ENCODE results near the gene SFT2D1.

SFT2D1 gene

GRCh38 chr6:166274739-166275370 lies 67.5 kb downstream of the SFT2D1 start:
- FAIRE-seq (peak; percentile 9), DNase-seq (ENCODE audit: insufficient read length, low spot score) (no peak)
- TF ChIP-seq POLR2AphosphoS5 (IDR thresholded peaks at IDR 0.05; ENCODE audit: low read depth, low read length), result no peak
- TF ChIP-seq POLR2A (IDR thresholded peaks at IDR 0.05; ENCODE audit: low read depth, low read length), result no peak
- TF ChIP-seq PAX5 (IDR thresholded peaks at IDR 0.05; ENCODE audit: insufficient read depth, low read length, severe bottlenecking), result no peak
- TF ChIP-seq POU2F2 (IDR thresholded peaks at IDR 0.05; ENCODE audit: low read depth, low read length), result no peak
- TF ChIP-seq SPI1 (IDR thresholded peaks at IDR 0.05; ENCODE audit: low read depth, low read length), result no peak
- TF ChIP-seq TAF1 (IDR thresholded peaks at IDR 0.05; ENCODE audit: low read depth, low read length), result no peak

GRCh38 chr6:166274163-166274562 lies 68.2 kb downstream of the SFT2D1 start:
- peak; percentile 82 for FAIRE-seq
- no peak for DNase-seq (ENCODE audit: insufficient read length, low spot score)
- TF ChIP-seq TAF1 (IDR thresholded peaks at IDR 0.05; ENCODE audit: low read depth, low read length) (no peak), POLR2AphosphoS5 (IDR thresholded peaks at IDR 0.05; ENCODE audit: low read depth, low read length) (no peak), POLR2A (IDR thresholded peaks at IDR 0.05; ENCODE audit: low read depth, low read length) (no peak), POU2F2 (IDR thresholded peaks at IDR 0.05; ENCODE audit: low read depth, low read length) (no peak)

GRCh38 chr6:166271376-166271765 lies 71.0 kb downstream of the SFT2D1 start:
- no peak for FAIRE-seq
- TF ChIP-seq TAF1 (IDR thresholded peaks at IDR 0.05; ENCODE audit: low read depth, low read length) (no peak), POLR2AphosphoS5 (IDR thresholded peaks at IDR 0.05; ENCODE audit: low read depth, low read length) (no peak)
- DNase-seq (ENCODE audit: insufficient read length, low spot score), result no peak

DNA sequence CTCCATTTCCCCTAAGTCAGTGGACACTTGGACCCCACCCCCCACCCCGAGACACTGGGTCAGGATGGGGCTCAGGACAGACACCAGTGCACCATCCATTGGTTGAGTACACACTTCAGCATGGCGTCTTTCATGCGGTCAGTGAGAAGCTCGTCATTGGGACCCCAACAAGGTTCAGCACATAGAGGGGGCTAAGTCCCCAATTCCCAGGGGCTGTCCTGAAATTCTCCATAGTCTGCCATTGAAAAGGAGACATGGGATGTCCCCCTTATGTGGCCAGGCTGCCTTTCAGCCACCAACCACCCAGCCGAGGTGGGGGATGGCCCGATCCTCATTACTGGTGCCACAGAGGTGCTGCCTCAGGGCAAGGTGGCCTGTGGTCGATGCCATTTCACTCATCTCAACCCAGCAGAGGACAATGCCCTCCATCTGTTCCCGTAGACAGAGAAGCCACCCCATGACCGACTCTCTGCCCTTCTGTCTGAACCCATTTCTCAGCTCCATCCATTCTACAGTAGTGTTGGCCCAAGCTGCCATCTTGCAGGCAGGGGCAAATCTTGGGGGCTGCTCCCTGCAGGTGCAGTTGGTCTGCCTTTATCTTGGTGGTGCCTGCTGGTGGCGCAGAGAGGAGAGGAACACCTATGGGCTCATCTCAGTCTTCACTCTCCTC lies 71.5 kb downstream of the SFT2D1 start:
- no peak for DNase-seq (ENCODE audit: insufficient read length, low spot score)
- TF ChIP-seq TAF1 (IDR thresholded peaks at IDR 0.05; ENCODE audit: low read depth, low read length), result no peak
- no peak for TF ChIP-seq POLR2A (IDR thresholded peaks at IDR 0.05; ENCODE audit: low read depth, low read length)
- TF ChIP-seq POLR2AphosphoS5 (IDR thresholded peaks at IDR 0.05; ENCODE audit: low read depth, low read length), result no peak
- no peak for TF ChIP-seq SPI1 (IDR thresholded peaks at IDR 0.05; ENCODE audit: low read depth, low read length)
- TF ChIP-seq PAX5 (IDR thresholded peaks at IDR 0.05; ENCODE audit: insufficient read depth, low read length, severe bottlenecking), result no peak
- FAIRE-seq, result no peak
